Measurements from ENCODE around the gene MGAT4A.

GRCh38 chr2:98658816-98659490, 72.0 kb downstream of the MGAT4A start:
- TF ChIP-seq POLR2AphosphoS5 (IDR thresholded peaks at IDR 0.05; ENCODE audit: insufficient read depth in 1 of 2, low read depth in 1 of 2) (no peak), CTCF (IDR thresholded peaks at IDR 0.05) (no peak)

Measured in vagina (tissue), 2 donors.